NCI-H345 treated with DMSO at 0.1 percent for 48 hours (cell line): ENCODE data around the gene BAIAP2L1.

Experiments used
- DNase-seq: peaks from one replicate; lab custom pipeline; 2025; ENCODE audit not compliant: unreplicated experiment; lab: John Stamatoyannopoulos, UW

The BAIAP2L1 gene

GRCh38 chr7:98241674-98242241, 159.1 kb downstream of the BAIAP2L1 start:
- no peak for DNase-seq
